Esophagus squamous epithelium (tissue), 4 donors: ENCODE results near the gene WIPF3.

ENCODE experiments used
- POLR2A ChIP-seq, 4 donors: fragments of 450-650 bp; IDR thresholded peaks; one replicate each; pipeline ENCODE4 v1.6.1; 2017; ENCODE audit warnings: antibody characterized with exemption in 4 of 4, mild to moderate bottlenecking in 4 of 4, moderate library complexity in 3 of 4
- TF ChIP-seq, protein P1 (sequence below), 6 experiments: fragments of 450-650 bp in 4 of 6; fragments of 200-600 bp in 2 of 6; sonication (generic) in 2 of 6; IDR thresholded peaks; one replicate each; pipeline ENCODE4 v1.5.1; 2016 to 2019; ENCODE audit warnings: antibody characterized with exemption in 6 of 6, mild to moderate bottlenecking in 4 of 6, moderate library complexity in 4 of 6

DNA sequence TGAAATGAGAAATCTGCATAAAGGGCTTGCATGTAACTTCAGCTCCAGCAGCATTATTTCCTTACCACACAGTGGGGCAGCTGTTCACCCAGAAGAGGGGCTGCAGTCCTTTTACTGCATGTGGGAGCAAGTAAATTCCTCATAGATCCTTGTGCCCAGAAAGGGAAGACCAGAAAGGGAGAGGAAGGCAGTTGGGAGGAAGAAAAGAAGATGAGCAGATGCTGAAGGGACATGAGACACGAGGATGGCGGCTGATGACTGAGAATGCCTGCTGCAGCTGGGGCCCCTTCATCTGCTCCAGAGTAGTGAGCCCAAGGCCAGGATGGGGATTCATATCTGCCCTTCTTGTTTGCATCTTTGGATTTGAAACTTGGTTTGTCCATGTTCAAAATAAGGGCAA, 80.5 kb downstream of the WIPF3 start:
- TF ChIP-seq, protein P1, sequence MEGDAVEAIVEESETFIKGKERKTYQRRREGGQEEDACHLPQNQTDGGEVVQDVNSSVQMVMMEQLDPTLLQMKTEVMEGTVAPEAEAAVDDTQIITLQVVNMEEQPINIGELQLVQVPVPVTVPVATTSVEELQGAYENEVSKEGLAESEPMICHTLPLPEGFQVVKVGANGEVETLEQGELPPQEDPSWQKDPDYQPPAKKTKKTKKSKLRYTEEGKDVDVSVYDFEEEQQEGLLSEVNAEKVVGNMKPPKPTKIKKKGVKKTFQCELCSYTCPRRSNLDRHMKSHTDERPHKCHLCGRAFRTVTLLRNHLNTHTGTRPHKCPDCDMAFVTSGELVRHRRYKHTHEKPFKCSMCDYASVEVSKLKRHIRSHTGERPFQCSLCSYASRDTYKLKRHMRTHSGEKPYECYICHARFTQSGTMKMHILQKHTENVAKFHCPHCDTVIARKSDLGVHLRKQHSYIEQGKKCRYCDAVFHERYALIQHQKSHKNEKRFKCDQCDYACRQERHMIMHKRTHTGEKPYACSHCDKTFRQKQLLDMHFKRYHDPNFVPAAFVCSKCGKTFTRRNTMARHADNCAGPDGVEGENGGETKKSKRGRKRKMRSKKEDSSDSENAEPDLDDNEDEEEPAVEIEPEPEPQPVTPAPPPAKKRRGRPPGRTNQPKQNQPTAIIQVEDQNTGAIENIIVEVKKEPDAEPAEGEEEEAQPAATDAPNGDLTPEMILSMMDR (IDR thresholded peaks at IDR 0.05): no peak
- TF ChIP-seq POLR2A (IDR thresholded peaks at IDR 0.05): no peak
